Measurements from ENCODE around the gene ITPR1. TPM values are rescaled to one million over a fixed set of nuclear protein-coding genes. Genes with fewer than 3 reads are reported as not detected.

The ITPR1 gene
- total RNA-seq, 2 donors from 2014 or later = 29.3 to 29.8 TPM

DNA sequence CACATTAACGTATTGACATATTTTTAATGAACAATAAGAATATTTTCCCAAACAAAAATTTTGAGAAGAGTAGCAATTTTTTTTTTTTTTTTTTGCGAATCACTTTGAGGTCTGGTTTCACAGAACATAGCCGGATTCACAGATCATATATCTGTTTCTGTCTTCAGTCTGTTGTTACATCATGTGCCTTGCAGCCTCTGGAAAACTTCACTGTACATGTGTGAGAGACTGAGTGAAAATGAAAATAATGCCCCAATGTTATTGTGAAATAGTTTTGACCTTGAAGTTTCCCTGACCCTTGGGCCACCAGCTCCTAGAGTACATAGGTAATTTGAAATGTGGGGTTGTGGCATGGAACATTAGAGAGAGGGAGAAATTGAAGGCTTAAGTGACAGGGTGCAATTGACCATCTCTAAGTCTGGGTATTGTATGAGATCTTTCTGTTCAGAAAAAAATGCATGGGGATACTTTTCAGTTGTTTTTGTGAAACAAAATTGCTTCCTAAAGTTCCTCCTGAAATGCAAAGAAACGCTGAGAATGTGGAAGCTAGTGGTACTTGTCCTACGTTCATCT, 14.0 kb downstream of the ITPR1 start:
- H3K27me3 ChIP-seq = no peaks in the 10 kb centered on the region
- intact Hi-C loops (cut with DNase I) = no loop called here
- H3K4me1 ChIP-seq = peaks cover 6% of the 10 kb centered on the region
- ATAC-seq (no peak), DNase-seq (no peak)
- no peaks in the 10 kb centered on the region for H3K36me3 ChIP-seq (replicated peaks in 1 of 2; ENCODE audit: insufficient read depth in 1 of 2, low read depth in 2 of 2)
- no peak overlapping the region for H3K4me3 ChIP-seq
- no peak for TF ChIP-seq CTCF (IDR thresholded peaks at IDR 0.05)
- no peak for TF ChIP-seq POLR2A (IDR thresholded peaks at IDR 0.05)
- no peak overlapping the region for H3K27ac ChIP-seq
- no peaks in the 10 kb centered on the region for H3K9me3 ChIP-seq
- 61 to 71% methylated on average over 5 of the region's 5 CpGs for WGBS, 2 donors

DNA sequence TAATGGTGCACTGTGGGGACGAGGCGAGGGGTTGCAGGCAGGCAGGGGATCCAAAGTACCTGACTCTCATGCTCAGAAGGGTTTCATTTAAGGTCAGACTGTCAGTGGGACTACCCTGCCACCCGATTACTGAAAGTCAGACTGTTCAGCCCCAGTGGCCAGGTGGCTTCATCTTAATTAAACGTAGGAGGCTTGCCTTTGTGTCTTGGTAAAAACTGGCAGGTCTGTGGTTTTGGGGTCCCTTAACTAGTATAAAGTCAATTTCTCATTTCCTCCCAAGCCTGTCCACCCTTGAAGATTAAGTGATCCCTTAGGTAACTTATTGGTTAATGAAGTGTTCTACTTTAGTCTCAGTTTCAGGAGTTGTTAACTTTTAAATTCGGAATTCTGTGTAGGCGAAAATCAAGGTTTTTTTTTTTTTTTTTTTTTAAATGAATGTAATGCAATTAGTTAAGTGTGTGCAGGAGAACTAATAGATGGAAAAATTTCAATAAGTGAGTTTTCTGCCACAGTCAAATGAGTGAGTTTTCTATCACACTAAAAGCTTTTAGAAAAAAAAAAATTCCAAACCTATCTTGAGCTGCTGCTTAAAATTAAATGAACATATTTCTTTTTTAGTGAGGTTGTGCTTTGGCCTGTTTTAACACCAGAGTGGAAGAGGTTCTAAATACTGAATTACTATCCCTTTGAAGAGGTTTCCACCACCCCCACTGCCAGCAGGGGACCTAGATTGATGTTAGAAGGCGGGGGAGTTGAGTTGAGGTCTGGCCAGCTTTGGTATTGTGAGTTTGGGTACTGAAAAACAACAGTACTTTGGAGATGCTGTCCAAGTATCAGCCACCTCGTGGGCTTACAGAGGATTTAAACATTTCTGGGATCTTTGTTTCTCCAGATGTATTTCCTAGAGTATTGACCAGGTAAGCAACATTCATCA, 15.2 kb downstream of the ITPR1 start:
- DNase-seq (no peak), ATAC-seq (no peak)
- H3K27ac ChIP-seq = no peak overlapping the region
- H3K4me1 ChIP-seq = peaks cover 6% of the 10 kb centered on the region
- H3K4me3 ChIP-seq = no peak overlapping the region
- no peaks in the 10 kb centered on the region for H3K36me3 ChIP-seq (replicated peaks in 1 of 2; ENCODE audit: insufficient read depth in 1 of 2, low read depth in 2 of 2)
- WGBS, 2 donors = 61 to 71% methylated on average over 8 of the region's 8 CpGs
- TF ChIP-seq CTCF (IDR thresholded peaks at IDR 0.05) = no peak
- TF ChIP-seq POLR2A (IDR thresholded peaks at IDR 0.05) = no peak
- H3K9me3 ChIP-seq = no peaks in the 10 kb centered on the region
- intact Hi-C loops (cut with DNase I) = no loop called here
- no peaks in the 10 kb centered on the region for H3K27me3 ChIP-seq

DNA sequence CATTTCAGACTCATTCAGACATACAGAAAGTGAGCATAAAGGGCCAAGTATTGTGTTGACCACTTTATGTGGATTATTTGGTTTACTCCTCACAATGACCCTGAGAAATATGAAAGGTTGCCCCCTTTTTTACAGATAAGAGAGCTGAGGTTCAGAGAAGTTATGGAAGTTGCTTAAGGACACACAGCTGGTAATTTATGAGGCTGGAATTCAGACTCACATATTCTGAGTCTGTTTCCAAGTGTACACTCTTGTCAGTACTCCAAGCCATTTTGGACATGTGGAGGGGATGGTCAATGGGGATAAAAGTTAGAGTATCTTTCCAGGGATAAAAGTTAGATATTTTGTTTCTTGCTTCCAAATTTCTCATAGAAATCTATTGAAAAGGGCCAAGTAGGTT, 15.9 kb downstream of the ITPR1 start:
- no peaks in the 10 kb centered on the region for H3K9me3 ChIP-seq
- ATAC-seq (no peak), DNase-seq (no peak)
- H3K27me3 ChIP-seq = no peaks in the 10 kb centered on the region
- no peak overlapping the region for H3K27ac ChIP-seq
- H3K36me3 ChIP-seq (replicated peaks in 1 of 2; ENCODE audit: insufficient read depth in 1 of 2, low read depth in 2 of 2) = no peaks in the 10 kb centered on the region
- intact Hi-C loops (cut with DNase I) = no loop called here
- no peak overlapping the region for H3K4me3 ChIP-seq
- TF ChIP-seq CTCF (IDR thresholded peaks at IDR 0.05) = no peak
- TF ChIP-seq POLR2A (IDR thresholded peaks at IDR 0.05) = no peak
- peaks cover 6% of the 10 kb centered on the region for H3K4me1 ChIP-seq

DNA sequence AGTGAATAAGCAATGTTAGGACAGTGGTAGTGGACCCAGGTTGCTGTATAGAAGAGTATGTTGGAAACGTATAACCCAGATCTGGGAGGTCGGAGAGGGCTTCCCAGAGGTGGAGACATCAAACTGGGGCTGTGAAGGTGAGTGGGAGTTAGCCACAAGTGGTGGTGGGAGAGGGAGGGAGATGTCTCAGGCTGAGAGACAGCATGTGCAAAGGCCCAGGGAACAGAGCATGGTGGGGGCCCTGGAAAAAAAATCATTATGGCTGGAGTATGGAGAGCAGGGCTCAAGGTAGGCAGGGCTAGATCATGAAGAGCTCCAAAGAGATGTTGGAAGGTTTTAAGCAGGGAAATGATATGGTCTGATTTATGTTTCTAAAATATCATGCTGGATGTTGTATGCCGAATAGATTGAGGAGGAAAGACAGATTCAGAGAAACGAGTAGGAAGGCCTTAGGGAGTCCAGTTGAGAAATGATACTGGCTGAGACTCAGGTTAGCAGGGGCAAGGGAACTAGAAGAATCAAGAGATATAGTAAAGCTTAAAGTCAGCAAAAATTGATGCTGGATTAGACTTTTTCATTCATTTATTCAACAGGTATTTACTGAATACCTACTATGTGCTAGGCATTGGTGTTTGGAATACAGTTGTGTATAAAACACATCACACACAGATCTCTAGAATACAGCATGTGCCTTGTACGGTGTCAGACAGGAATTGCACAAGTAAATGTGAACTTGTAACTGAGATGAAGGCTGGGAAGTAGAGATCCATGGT, 17.0 kb downstream of the ITPR1 start:
- ATAC-seq (no peak), DNase-seq (no peak)
- TF ChIP-seq CTCF (IDR thresholded peaks at IDR 0.05) = no peak
- no peak for TF ChIP-seq POLR2A (IDR thresholded peaks at IDR 0.05)
- Histone ChIP-seq H3K4me1 (no peaks in the 10 kb centered on the region), H3K36me3 (replicated peaks in 1 of 2; ENCODE audit: insufficient read depth in 1 of 2, low read depth in 2 of 2) (no peaks in the 10 kb centered on the region), H3K9me3 (no peaks in the 10 kb centered on the region), H3K27me3 (no peaks in the 10 kb centered on the region), H3K4me3 (no peak overlapping the region), H3K27ac (no peak overlapping the region)
- intact Hi-C loops (cut with DNase I) = no loop called here
- 71 to 74% methylated on average over 5 of the region's 5 CpGs for WGBS, 2 donors
